Fibroblast of peridontal ligament (primary cell): Measurements from ENCODE around the gene TFB1M.
A peak's percentile ranks its signal among the peaks of the same experiment; 100 is the strongest.
"Not testable (repeated sequence)": the region's sequence is repeated elsewhere in the genome, so short reads cannot be mapped to it uniquely, and the experiment has no call there.

ENCODE experiments used
- DNase-seq: peaks from one replicate; pipeline ENCODE4 v3.0.0-alpha.2; 2010; ENCODE audit errors: extremely low read depth

The TFB1M gene

GRCh38 chr6:155240905-155241600 lies 73.2 kb downstream of the TFB1M start:
- no peak for DNase-seq

- DNase-seq = no peak
These were observed 76.7 kb downstream of the TFB1M start for GRCh38 chr6:155237613-155238012.

GRCh38 chr6:155235087-155235486 lies 79.2 kb downstream of the TFB1M start:
- DNase-seq = no peak

GRCh38 chr6:155234687-155235086 lies 79.6 kb downstream of the TFB1M start:
- DNase-seq = no peak

DNA sequence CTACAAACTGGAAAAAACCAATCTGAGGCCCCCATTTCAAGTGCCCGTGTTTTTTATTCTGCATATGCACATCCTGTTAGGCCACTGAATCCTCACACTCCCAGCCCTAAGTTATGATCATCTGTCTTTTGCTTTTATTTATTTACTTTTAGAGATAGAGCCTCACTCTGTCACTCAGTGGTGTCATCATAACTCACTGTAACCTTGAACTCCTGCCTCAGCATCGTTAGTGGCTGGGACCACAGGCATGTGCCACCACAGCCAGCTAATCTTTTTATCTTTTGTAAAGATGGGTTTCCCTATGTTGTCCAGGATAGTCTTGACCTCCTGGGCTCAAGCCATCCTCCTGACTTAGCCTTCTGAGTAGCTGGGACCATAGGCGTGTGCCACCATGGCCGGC lies 80.1 kb downstream of the TFB1M start:
- DNase-seq = no peak

GRCh38 chr6:155232848-155233247 lies 81.4 kb downstream of the TFB1M start:
- no peak for DNase-seq

- not testable (repeated sequence) for DNase-seq
These were observed 83.3 kb downstream of the TFB1M start for GRCh38 chr6:155230975-155231374.

DNA sequence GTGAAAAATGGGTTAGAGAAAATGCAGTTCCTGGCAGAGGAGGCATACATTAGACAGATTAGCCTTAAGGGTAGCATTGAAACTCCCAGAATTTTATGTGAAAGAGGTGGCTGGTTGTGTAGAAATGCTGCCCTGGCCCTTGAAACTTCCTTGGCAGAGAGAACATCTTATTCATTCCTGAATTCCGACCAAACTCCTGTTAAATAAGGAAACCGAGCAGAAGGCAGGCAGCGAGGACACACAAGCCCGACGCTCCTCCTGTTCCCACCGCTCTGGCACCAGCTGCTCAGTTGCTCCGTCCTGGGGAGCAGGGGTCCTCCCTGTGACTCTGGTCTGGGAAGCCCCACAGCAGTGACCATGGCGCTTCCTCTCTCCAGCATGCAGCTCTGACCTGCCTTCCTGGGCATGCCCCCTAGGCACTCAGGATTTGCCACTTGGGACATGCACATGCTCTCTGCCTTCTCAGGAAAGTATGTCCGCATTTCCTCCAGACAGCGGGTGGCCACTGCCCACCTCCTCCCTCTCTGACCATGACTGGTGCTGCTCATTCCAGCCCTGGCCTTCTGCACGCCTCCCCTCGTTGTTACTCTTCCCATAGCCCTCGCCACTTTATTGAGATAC lies 85.6 kb downstream of the TFB1M start:
- DNase-seq = peak; percentile 49

DNA sequence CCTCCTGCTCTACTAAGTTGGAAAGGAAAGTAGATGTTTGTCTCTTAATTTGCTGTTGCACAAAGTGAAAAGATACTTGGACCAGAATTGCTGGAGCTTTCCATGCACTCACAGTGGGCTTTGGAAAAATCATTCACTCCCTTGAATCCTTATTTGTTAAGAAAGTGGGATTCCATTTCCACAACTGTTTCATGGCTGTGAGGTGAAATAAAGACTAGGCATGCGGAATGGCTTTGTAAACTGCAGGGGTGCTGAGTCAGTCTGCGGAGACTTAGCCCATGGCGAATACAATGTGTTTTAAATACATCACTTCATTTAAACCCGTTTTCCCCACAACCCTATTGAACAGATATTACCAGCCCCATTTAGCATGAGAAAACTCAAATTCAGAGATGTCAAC lies 87.2 kb downstream of the TFB1M start:
- DNase-seq = no peak

DNA sequence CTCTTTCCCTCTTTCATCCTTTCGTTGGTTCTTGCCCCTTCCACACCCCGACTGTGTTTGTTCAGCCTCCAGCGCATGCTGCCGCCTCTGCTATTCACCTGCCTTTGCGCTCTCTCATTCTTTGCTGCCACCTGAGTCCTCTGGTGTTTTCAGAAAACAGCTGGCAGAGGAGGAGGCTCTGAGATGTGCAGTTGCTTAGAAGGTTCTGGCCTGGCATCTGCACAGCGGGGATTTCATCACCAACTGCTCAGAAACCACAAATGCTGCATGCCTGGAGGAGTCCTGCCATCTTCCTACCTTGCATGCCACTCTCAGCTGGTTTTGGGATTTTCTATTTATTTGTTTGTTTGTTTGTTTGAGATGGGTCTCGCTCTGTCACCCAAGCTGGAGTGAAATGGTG lies 89.7 kb downstream of the TFB1M start:
- no peak for DNase-seq

DNA sequence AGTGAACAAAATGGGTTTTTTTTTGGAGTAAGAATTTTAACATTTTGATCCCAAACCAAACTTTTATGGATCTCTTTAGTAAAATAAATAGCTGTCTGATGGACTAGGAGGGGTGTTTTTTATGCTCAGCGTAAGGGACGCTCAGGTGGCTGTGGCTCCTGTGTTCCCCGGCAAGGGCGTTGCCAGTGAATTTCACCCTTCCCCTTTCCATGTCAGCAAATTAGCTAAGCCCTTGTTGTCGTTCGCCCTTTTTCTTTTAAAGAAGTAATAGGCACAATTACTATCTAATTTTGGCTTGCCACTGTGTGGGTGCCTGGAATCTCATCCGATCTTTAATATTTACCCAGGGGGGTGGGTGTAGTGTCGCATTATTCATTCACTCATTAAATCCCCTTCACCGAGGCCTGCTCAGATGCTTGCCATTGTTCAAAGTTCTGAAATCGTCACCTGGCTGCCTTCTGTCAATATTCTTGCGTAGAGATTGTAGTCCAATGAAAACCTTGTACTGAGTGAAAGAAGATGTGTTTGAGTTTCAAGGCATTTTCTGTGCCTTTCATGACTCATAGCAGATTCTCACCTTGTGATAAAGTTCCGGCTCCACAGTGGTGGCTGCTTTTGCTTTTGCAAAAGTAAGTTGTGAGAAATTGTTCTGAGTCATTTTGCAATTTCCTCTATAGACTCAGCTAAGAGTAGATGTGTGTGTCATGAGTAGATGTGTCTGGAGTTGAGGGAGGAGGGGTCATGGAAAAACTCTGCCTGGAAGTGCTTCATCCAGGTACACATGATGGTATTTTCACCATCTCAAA lies 90.4 kb downstream of the TFB1M start:
- peak; percentile 63 for DNase-seq

DNA sequence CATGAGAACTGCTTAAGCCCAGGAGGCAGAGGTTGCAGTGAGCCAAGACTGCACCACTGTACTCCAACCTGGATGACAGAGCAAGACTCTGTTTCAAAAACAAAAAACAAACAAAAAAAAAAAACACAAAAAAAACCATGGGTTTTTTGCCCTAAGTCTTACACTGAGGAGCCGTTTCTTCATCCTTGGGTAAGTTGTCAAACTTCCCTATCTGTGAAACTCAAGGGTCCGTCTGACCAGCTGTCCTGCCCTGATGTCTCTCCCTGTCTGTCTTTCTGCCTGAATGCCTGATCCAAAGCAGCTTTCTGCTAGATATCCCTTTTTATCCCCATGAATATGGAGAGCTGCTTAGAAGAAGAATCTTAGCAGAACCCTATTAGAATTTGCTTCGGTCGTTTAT lies 91.8 kb downstream of the TFB1M start:
- DNase-seq = no peak

GRCh38 chr6:155221086-155221485 lies 93.2 kb downstream of the TFB1M start:
- no peak for DNase-seq

GRCh38 chr6:155219858-155220301 lies 94.4 kb downstream of the TFB1M start:
- no peak for DNase-seq

GRCh38 chr6:155219299-155219698 lies 95.0 kb downstream of the TFB1M start:
- no peak for DNase-seq

DNA sequence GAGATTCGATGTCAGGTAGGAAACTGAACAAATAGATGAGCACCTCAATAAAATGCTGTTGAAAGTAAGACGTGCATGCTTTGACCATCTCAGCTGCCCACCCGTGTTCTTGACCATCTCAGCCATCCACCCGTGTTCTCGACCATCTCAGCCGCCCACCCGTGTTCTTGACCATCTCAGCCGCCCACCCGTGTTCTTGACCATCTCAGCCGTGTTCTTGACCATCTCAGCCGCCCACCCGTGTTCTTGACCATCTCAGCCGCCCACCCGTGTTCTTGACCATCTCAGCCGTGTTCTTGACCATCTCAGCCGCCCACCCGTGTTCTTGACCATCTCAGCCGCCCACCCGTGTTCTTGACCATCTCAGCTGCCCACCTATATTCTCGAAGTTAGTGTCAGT lies 95.6 kb downstream of the TFB1M start:
- not testable (repeated sequence) for DNase-seq

- no peak for DNase-seq
These were observed 97.8 kb downstream of the TFB1M start for GRCh38 chr6:155216312-155217046.

- DNase-seq = no peak
These were observed 98.4 kb downstream of the TFB1M start for GRCh38 chr6:155215906-155216305.

DNA sequence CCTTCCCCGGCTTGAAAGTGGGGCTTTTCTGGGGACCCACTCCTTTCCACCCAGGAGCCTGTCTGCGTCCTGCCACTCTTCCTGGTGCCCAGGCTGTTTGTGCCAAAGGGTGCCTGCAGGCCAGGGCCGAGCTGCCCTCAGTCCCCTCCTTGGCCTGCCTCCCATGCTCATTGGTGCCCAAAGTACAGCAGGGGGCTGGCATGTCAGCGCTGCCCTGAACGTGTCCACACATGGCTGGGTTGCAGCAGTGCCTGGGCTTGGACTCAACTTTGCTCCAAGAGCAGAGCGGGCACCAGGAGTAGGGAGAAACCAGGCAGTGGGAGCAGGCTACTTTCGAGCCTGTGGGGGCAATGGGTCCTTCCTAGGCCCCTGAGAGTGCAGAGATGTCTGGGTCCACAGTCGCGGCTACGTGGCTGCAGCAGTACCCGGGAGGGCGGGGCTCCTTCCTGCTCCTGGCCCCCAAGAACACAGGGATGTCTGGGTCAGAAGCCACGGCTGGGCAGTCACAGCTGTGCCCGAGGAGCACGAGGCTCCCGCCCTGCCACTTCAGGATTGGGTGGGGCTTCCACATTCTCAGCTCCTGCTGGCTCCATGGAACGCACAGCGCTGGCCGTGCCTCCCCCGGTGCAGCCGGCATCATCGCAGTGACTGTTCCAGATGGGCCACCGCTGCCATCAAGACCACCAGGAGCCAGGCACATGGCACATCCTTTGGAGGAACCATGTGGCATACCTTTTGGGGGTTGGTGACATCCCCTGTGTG lies 100.5 kb downstream of the TFB1M start:
- no peak for DNase-seq

DNA sequence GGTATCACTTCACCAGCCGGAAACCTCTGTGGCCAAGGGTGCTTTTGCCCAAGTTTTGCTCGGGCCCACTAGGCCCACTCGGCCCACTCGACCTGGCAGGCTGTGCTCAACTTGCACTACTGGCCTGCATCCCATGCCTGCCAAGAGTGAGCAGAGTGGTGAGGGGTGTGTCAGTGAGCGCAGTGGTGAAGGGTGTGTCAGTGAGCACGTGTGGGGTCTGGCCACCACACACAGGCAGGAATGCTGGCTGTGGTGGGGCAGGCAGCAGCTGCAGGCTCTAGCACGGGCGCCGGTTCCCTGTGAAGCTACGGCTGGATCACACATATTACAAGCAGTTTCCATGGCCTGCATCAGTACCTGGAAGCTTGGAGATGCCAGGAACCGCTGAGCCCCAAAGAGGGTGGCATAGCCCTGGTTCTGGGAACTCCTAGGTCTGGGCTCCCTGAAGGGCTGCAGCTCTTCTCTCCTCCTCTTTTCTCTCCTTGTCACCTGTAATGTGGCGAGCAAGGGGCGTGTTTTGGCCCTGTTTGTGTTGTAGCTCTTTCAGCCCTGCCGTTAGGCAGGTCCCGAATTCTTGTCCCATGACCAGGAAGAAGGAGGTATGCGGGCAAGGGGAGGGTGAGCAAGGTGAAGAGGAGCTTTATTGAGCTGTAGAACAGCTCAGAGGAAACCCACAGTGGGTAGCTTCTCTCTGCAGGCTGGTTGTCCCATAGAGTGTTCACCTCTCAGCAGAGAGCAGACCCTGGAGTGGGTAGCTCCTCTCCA lies 101.5 kb downstream of the TFB1M start:
- DNase-seq = no peak

DNA sequence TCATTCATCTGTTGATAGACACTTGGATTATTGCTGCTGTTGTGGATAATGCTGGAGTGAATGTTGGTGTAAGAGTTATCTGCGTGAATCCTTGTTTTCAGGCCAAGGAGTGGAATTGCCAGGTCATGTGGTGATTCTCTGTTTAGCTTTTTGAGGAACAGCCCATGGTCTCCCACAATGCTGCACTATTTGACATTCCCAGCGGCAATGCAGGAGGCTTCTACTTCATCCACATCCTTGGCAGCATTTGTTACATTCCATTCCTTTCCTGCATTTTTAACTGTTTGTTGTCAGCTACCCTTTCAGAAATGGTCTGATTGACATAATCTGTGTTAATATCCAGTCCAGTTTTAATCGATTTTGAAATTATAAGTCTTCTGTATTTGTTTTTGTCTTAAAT lies 102.2 kb downstream of the TFB1M start:
- no peak for DNase-seq
